Gastroesophageal sphincter (tissue), 4 donors: ENCODE measurements around the gene P2RY14. TPM values are rescaled to one million over a fixed set of nuclear protein-coding genes. Genes with fewer than 3 reads are reported as not detected.

Experiments used
- ATAC-seq: fragments of 150-250 bp; one replicate; pipeline ENCODE4 v1.9.1; 2016; ENCODE audit warnings: mild to moderate bottlenecking, moderate library complexity
- H3K27ac ChIP-seq, 4 donors: fragments of 200-600 bp; sonication (generic) in 3 of 4; 1 replicate in 3 of 4; 2 replicates in 1 of 4; pipeline ENCODE4 v1.5.1; 2016 to 2019
- H3K27me3 ChIP-seq: fragments of 200-600 bp; sonication (generic); one replicate; pipeline ENCODE4 v1.5.1; 2019
- H3K36me3 ChIP-seq, 2 donors: fragments of 200-600 bp; sonication (generic); one replicate each; pipeline ENCODE4 v1.5.1; 2019; ENCODE audit warnings: control low read depth in 1 of 2
- H3K4me1 ChIP-seq, 3 donors: fragments of 200-600 bp; sonication (generic); 1 replicate in 2 of 3; 2 replicates in 1 of 3; pipeline ENCODE4 v1.5.1; 2016 to 2019; ENCODE audit warnings: control low read depth in 2 of 3
- H3K4me3 ChIP-seq, 2 donors: fragments of 200-600 bp; sonication (generic); one replicate each; pipeline ENCODE4 v1.5.1; 2019; ENCODE audit warnings: mild to moderate bottlenecking in 1 of 2, moderate library complexity in 1 of 2
- H3K9me3 ChIP-seq, 3 donors: fragments of 200-600 bp; sonication (generic); one replicate each; pipeline ENCODE4 v1.5.1; 2017 to 2019; ENCODE audit warnings: control low read depth in 2 of 3
- CTCF ChIP-seq, 4 experiments: fragments of 200-600 bp in 2 of 4; fragments of 450-650 bp in 2 of 4; sonication (generic) in 1 of 4; IDR thresholded peaks; one replicate each; pipeline ENCODE4 v1.5.1; 2017 to 2019; ENCODE audit warnings: antibody characterized with exemption in 4 of 4, mild to moderate bottlenecking in 2 of 4, moderate library complexity in 2 of 4
- EP300 ChIP-seq: sonication (generic); formaldehyde crosslinking; IDR thresholded peaks from one replicate; pipeline ENCODE4 v1.6.1; 2017; ENCODE audit warnings: antibody characterized with exemption, mild to moderate bottlenecking
- POLR2A ChIP-seq, 2 donors: fragments of 450-650 bp; IDR thresholded peaks; one replicate each; pipeline ENCODE4 v1.6.1; 2017; ENCODE audit warnings: antibody characterized with exemption in 2 of 2, mild to moderate bottlenecking in 2 of 2, moderate library complexity in 1 of 2
- POLR2AphosphoS5 ChIP-seq: sonication (generic); formaldehyde crosslinking; IDR thresholded peaks from one replicate; pipeline ENCODE4 v1.6.1; 2017; ENCODE audit warnings: antibody characterized with exemption
- WGBS, 2 donors: methylation state at CpG; one replicate each; pipeline ENCODE4 v1.1.5; 2018; ENCODE audit warnings: low coverage in 1 of 2; 5-methylcytosine and 5-hydroxymethylcytosine counted together
- total RNA-seq, 4 donors: library from RNA; depleted of rRNA; stranded (reverse); fragments of >200 nt; gene quantifications; one replicate each; pipeline ENCODE4 v1.1.0, GENCODE V29; 2016

The P2RY14 gene
- total RNA-seq, 4 donors from 2014 or later: 1.8 to 90.5 (median 16.2) TPM

GRCh38 chr3:151319628-151320027 is 41.3 kb upstream of the P2RY14 start:
- Histone ChIP-seq H3K4me3 (no peak overlapping the region), H3K9me3 (no peaks in the 10 kb centered on the region), H3K27me3 (no peaks in the 10 kb centered on the region), H3K36me3 (no peaks in the 10 kb centered on the region), H3K4me1 (no peaks in the 10 kb centered on the region), H3K27ac (no peak overlapping the region)
- TF ChIP-seq CTCF (IDR thresholded peaks at IDR 0.05) (no peak), EP300 (no peak), POLR2AphosphoS5 (no peak), POLR2A (IDR thresholded peaks at IDR 0.05) (no peak)
- WGBS, 2 donors: 78 to 87% methylated on average over 4 of the region's 4 CpGs
- ATAC-seq: no peak

- no peak overlapping the region for H3K4me3 ChIP-seq
- no peaks in the 10 kb centered on the region for H3K4me1 ChIP-seq
- H3K27me3 ChIP-seq: no peaks in the 10 kb centered on the region
- H3K36me3 ChIP-seq: no peaks in the 10 kb centered on the region
- H3K9me3 ChIP-seq: no peaks in the 10 kb centered on the region
- TF ChIP-seq CTCF (IDR thresholded peaks at IDR 0.05): no peak
- no peak for TF ChIP-seq POLR2A (IDR thresholded peaks at IDR 0.05)
- no peak for TF ChIP-seq EP300
- no peak for TF ChIP-seq POLR2AphosphoS5
- WGBS, 2 donors: 85 to 94% methylated on average over 3 to 6 of the region's 7 CpGs
- ATAC-seq: no peak
- no peak overlapping the region for H3K27ac ChIP-seq
Measured at GRCh38 chr3:151318991-151319390, 40.6 kb upstream of the P2RY14 start.

DNA sequence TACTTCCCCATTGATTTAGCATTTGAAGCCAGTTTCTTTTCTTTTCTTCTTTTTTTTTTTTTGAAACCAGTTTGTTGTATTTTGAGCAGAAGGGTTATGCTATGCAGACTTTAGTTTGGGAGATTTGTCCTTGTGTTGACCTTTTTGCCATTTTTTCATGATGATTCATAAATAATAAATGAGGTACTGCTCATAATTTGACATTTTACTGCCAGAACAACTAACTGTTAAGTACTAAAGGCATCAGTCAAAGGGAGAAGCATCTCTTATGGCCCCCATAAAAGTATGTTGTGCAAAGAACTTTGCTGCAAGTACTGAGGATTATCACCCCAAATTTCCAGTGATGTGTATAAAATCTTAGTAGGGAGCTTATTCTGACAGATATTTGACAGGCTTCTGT is 40.0 kb upstream of the P2RY14 start:
- H3K9me3 ChIP-seq: no peaks in the 10 kb centered on the region
- H3K27me3 ChIP-seq: no peaks in the 10 kb centered on the region
- TF ChIP-seq CTCF (IDR thresholded peaks at IDR 0.05): no peak
- no peak for TF ChIP-seq POLR2AphosphoS5
- TF ChIP-seq EP300: no peak
- H3K4me3 ChIP-seq: no peak overlapping the region
- H3K36me3 ChIP-seq: no peaks in the 10 kb centered on the region
- no peak overlapping the region for H3K27ac ChIP-seq
- no peaks in the 10 kb centered on the region for H3K4me1 ChIP-seq
- no peak for ATAC-seq

GRCh38 chr3:151316267-151316991 is 38.1 kb upstream of the P2RY14 start, which contains the start of gene GPR87:
TSS of gene GPR87 (minus strand) at chr3:151316820. CDS start at chr3:151300100, 16,720 bp downstream.
- Histone ChIP-seq H3K4me3 (no peak within 1 kb of the TSS), H3K4me1 (no peaks in the 10 kb centered on the region), H3K27ac (no peak within 1 kb of the TSS), H3K9me3 (no peaks in the 10 kb centered on the region), H3K27me3 (no peaks in the 10 kb centered on the region), H3K36me3 (no peaks in the 10 kb centered on the region)
- WGBS, 2 donors: 64 to 78% methylated on average over 5 to 7 of the region's 7 CpGs
- ATAC-seq: no peak
- no peak for TF ChIP-seq EP300
- TF ChIP-seq CTCF (IDR thresholded peaks at IDR 0.05): no peak
- no peak for TF ChIP-seq POLR2A (IDR thresholded peaks at IDR 0.05)
- TF ChIP-seq POLR2AphosphoS5: no peak

- TF ChIP-seq CTCF (IDR thresholded peaks at IDR 0.05) (no peak), POLR2AphosphoS5 (no peak), EP300 (no peak), POLR2A (IDR thresholded peaks at IDR 0.05) (no peak)
- Histone ChIP-seq H3K27me3 (no peaks in the 10 kb centered on the region), H3K27ac (no peak overlapping the region), H3K4me3 (no peak overlapping the region), H3K4me1 (no peaks in the 10 kb centered on the region), H3K9me3 (no peaks in the 10 kb centered on the region), H3K36me3 (no peaks in the 10 kb centered on the region)
- WGBS, 2 donors: 90 to 93% methylated on average over 2 of the region's 2 CpGs
- no peak for ATAC-seq
Measured at GRCh38 chr3:151315846-151316245, 37.5 kb upstream of the P2RY14 start.
